HG02678 (cell line): Measurements from ENCODE around the gene DNAH14.
A peak's percentile ranks its signal among the peaks of the same experiment; 100 is the strongest.
"Not testable (repeated sequence)": the region's sequence is repeated elsewhere in the genome, so short reads cannot be mapped to it uniquely, and the experiment has no call there.

Experiments used
- ATAC-seq: cut with Tn5 transposase; IDR thresholded peaks from one replicate; pipeline ENCODE4 v1.9.1; 2021; ENCODE audit warnings: mild to moderate bottlenecking, moderate library complexity; ENCODE audit not compliant: unreplicated experiment

Gene DNAH14

DNA sequence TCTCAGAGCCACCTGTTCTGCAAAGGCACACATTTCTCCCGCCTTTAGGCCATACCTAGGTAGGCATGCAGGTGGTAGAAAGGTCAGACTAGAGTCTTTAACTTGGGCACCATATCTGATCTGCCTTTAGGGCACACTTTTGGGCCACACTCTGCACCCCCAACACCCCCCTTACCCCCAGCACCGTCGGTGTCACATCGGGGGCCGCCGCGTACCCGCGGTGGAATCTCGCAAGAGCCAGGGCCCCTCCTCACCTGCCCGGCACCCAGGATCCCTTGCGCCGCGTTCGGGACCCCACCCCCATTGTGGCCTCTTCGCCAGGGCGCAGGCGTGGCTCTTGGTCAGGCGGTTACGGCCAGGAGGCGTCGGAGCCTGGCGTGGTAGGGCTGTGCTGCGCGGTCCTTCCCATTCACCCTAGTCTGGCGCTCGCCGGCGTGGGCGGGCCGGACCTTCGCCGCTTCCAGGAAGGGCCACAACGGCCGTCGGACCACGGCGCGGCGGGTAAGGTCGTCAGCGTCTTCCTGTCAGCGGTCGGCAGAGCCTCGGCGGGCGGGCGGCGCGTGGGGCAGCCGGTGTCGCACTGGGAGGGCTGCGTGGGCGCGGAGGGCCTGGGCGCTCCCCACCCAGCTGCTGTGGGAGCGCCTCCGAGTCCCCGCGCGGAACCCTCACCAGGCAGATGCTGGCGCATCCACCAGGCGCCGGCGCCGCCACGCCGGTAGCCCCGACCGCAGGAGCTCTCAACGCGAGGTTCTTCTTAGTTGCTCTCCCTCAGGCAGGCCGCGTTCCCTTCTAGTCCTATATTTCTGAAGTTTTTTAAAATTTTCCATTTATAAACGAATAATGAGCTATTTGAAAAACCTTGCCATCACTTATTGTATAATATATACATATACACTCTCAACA is at the start of gene DNAH14:
DNAH14 (plus strand) TSS at position 341 of the 903 bp plus-strand sequence. CDS start 23,028 bp downstream, outside the sequence.
- peak; percentile 84 for ATAC-seq

GRCh38 chr1:224880593-224881307 is 48.7 kb upstream of the DNAH14 start:
- no peak for ATAC-seq

DNA sequence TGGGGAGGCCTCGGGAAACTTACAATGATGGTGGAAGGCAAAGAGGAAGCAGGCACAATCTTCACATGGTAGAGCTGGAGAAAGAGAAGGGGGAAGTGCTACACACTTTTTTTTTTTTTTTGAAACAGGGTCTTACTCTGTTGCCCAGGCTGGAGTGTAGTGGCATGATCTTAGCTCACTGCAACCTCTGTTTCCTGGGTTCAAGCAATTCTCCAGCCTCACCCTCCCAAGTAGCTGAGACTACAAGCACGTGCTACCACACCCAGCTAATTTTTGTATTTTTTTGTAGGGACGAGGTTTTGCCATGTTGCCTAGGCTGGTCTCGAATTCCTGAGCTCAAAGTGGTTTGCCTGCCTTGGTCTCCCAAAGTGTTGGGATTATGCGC is 48.2 kb upstream of the DNAH14 start:
- ATAC-seq, result not testable (repeated sequence)

- ATAC-seq, result no peak
Observed at GRCh38 chr1:224881762-224882211, 47.7 kb upstream of the DNAH14 start.

- ATAC-seq, result no peak
Observed at GRCh38 chr1:224882264-224882663, 47.2 kb upstream of the DNAH14 start.

DNA sequence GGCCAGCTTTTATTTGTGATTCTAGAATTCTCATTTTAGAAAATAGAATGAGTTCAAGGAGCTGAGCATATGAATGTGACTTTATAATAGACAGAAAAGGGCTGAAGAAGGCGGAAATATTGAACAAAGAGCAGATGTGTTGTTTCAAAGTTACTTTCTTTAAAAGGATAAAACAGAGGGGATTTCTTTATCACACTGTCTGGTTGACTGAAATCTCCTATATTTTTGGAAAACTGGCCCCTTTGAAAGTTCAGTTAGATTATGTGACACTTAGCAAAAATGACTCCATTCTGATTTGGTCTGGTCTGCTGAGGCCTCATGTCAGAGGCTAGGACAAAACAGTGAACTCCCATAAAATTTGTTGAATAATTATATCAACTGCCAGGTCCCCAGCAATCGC is 46.4 kb upstream of the DNAH14 start:
- no peak for ATAC-seq

DNA sequence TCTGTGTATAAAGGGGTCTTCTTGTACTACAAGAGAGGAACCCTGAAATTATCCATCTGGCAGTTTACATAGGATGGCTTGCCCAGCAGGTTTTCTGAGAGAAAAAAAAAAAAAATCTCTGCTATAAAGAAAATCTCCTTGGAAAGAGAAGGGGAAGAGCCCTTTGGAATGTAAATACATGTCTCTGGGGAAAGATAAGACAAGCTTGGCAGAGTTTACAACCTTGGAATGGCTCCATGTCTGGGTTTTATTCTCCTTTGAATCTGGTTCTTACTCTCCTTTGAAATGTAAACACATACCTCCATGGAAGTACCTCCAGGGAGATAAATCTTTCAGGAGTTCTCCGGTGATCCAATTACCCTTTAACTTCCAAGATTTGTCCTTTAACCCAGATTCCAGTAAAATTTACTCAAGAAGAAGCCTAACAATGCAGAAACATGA is 45.1 kb upstream of the DNAH14 start:
- no peak for ATAC-seq

- not testable (repeated sequence) for ATAC-seq
Observed at GRCh38 chr1:224885376-224885775, 44.1 kb upstream of the DNAH14 start.

GRCh38 chr1:224894915-224895314 is 34.6 kb upstream of the DNAH14 start:
- no peak for ATAC-seq

DNA sequence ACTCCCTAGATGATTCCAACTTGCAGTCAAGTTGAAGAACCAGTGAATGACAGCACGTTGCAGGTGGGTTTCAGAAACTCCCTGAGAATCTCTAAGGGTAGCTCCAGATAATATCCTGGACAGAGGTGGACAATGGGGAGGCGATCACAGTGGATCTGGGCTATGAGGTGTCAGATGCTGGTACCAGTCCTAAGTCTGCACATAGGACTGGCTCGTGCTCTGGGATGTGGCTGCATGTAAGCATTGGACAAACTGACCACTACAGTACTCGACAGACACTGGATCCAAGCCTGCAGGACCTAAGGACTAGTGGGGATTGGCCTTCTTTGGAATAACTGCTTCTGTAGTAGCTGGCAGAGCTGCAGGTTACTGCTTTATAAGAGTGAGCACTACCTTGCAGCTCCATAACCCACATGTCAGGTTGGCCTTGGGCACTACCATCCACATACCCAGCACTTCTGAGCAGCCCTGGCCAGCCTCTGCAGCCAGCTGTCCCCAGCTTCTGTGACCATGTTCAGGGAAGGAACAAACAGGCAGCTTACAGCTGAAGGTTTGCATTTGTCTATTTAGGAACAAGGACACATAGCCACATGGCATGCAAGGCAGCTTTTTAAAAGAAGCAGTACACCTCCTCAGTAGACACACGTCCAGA is 33.2 kb upstream of the DNAH14 start:
- ATAC-seq, result no peak

DNA sequence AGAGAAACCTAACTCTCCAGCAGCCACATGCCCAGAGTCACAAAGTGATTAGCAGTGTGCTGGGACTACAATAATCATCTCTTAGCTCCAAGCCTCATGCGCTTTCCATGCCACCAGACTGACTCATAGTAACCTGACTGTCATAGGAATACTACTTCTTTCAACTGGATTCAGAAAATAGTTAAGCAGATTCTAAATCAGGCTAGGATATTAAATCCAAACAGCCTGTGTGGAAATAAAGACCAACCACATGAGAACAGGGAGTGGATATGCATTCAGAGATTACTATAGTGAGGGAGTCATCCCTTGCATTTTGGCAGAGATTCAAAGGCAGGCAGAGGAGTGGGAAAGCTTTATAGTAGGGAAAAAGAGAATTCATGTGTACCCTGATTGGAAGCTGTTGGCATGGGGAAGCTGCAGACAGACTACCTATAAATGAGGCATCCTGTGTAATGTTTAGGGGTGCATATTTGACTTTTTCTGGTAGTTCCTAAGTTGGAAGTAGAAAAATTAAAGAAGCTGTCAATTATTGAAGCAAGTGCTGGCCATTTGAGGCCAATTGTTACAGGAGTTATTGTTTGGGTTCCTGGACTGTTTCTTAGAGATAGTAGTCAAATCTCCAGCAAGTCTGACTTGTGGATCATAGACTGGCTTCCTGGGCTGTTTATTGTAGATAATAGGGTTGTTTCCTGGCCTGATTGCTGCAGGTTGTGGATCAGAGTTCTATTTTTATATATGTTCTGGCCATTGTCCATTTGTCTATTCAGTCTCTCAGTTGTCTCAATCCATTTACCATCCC is 31.7 kb upstream of the DNAH14 start:
- no peak for ATAC-seq

GRCh38 chr1:224898937-224899336 is 30.5 kb upstream of the DNAH14 start:
- ATAC-seq, result no peak

DNA sequence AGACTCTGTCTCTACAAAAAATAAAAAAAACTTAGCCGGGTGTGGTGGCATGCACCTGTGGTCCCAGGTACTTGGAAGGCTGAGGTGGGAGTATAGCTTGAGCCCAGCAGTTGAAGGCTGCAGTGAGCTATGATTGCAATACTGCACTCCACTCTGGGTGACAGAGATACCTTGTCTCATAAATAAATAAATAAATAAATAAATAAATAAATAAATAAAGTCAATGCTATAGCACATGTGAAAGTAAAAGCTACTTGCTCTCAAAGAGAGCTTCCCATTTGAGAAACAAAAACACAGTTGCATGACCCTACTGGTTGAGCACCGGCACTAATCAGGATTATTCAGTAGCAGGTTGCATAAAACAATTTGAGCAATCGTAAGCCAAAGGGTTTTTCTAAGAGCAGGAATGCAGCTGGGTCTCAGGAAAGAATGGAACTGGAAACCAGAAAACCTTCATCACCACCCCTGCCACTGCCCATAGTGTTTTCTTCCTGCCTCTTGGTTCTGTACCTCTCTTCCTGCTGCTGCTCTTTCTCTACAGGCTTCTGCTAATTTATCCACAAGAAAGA is 29.3 kb upstream of the DNAH14 start:
- no peak for ATAC-seq

DNA sequence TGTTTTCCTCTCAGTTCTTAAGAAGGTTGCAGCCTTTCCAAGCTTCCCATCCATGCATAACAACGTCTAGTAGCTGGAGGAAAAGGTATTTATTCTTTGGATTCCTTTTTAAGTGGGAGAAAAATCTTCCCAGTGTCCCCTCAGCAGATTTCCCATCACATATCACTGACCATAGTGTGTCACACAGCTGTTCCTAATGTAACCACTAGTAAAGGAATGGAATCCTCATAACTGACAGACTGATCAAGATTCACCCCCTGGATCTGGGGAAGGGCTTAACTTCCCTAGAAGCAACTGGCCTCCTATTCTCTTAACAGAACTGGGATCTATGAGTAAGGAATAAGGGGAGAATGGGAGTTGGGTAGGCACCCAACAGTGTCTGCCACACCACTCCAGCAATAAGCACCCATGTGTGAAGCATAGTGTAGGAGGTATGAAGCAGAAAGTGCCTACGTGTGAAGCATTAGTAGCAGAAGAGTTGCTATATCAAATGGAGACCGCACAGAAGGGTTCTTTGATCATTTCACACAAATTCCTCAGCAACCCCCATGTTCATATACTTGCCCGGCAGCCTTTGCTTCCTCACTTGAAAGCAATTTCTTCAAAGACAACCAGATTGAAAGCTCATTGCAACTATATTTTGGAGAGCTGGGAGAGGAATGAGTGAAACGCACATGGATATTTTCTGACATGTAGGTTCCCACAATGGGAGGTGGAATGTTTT is 28.2 kb upstream of the DNAH14 start:
- ATAC-seq, result no peak

DNA sequence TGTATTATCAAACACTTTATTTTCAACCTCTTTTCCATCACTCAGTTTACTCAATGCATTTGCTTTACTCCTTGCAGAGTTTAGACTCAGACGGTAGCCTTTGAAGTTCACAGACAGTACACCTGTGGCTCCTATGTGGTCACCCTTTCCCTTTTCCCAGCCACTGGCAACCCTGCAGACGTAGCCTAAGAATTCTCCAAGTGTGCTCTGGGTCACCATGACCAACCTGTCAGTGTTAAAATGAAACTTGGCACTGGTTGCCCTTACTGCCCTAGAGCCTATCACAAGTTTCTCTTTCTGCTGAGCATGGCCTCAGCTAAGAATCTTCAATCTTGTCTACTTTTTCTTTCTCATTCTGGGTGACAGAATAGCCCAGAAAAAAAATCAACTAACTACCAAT is 25.5 kb upstream of the DNAH14 start:
- no peak for ATAC-seq

DNA sequence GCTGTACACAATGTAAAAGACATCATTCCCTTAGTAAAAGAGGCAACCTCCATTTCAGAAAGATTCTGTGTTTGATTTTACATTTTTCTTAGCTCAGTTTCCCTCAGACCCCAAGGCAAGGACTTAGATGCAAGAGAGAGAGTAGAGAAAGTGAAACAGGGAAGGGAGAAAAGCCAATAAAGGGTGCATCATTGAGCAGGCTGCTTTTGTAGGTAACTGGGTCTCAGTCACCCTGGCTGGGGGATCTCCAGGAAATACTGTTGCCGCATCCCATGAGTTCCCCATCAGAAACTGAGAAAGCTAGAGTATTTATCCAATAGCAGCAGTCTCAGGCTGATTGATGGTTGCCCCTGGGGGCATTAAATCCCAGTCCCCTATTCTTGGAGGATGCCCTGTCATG is 23.1 kb upstream of the DNAH14 start:
- no peak for ATAC-seq

DNA sequence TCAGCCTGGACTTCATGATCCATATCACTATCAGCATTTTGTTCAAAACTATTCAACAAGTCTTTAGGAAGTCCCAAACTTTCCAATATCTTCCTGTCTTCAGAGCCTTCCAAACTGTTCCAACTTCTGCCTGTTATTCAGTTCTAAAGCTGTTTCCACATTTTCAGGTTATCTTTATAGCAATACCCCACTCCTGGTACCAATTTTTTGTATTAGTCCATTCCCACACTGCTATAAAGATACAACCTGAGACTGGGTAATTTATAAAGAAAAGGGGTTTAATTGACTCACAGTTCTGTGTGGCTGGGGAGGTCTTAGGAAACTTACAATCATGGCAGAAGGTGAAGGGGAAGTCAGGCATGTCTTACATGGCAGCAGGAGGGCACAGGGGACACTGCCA is 18.3 kb upstream of the DNAH14 start:
- ATAC-seq, result no peak

DNA sequence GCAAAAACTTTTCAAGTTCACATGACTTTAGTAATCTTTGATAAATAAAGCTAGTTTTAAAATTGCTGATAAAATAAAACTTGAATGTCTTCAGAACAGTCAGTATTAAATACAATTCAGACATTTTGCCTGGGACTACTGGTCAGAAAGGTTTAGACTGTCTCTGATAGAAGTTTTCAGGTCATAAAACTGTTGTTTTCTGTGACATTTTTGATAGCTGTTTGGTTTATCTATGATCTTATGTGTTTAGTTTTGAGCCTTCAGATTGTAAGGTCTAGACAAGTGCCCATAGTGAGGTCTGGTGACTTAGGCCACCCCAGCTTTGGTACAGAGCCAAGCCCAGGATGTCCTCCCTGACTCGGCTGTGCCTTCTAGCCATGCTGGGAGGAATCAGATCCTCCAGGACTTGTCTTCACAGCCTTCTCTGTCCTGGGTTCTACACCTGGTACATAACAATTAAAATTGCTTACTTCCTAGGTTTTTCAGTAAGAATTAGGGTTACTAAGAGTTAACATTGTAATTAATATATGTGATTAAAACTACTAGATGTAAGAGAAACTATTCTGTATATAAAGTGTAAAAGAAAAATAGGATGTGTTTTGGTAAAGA is 15.1 kb upstream of the DNAH14 start:
- no peak for ATAC-seq

DNA sequence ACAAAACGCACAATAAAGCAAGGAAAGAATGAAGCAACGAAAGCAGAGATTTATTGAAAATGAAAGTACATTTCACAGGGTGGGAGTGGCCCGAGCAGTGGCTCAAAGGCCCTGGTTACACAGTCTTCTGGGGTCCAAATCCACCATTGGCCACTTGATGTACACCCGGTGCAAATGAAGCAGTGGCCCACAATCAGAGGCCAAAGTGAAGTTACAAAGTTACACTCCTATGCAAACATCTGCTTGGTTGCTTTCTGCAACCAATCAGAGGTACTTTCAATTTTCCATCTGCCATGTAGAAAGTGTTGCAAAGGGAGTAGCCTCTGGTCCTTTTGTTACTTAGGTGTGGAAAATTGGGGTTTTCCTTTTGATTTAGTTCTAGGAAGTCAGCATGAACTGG is 10.0 kb upstream of the DNAH14 start:
- no peak for ATAC-seq
